Suppressor macrophage (primary cell): Measurements from ENCODE around the gene ADAMTS13.

Experiments used
- DNase-seq, 4 experiments: peaks; one replicate each; pipeline ENCODE4 v3.0.0-alpha.2; 2020 to 2022

ADAMTS13 gene

DNA sequence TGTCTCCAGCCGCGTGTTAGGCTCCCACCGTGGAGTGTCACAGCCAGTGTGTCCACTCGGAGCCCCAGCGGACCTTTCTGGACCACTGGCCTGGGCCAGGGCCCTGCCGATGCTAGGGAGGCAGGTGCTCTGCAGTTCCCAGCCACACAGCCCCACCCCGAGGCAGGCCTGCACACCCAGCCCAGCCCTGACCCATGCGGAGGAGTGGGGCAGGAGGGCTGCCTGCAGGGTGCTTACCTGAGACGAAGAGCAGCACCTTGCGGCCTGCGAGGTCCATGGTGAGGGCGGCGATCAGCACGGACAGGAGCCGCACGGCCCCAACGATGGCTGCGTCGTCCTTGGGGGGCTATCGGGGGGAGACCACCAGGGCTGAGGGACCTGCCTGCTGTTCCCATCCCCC, 51.6 kb downstream of the ADAMTS13 start:
- DNase-seq = no peak

GRCh38 chr9:133474215-133474614, 52.0 kb downstream of the ADAMTS13 start:
- DNase-seq = peak in 3 of 4 experiments; percentile 35 to 43 (median 41)

DNA sequence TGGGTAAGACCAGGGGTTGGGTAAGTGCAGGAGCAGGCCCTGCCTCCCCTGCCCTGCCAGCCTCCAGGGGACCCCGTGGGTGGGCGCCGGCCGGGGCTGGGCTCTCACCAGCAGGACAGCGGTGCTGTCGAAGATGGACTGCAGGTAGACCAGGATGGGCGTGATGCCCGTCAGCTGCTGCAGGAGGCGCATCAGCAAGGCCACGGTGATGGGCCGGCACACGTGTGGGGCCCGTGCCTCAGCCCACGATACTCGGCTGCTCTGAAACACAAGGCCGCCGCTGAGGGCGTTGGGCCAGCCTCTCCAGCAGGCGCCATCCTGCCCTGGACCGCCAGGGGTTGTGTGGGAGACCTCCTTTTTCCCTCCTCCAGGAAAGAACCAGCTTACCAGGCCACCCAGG, 52.7 kb downstream of the ADAMTS13 start:
- no peak for DNase-seq

GRCh38 chr9:133475292-133476012, 53.3 kb downstream of the ADAMTS13 start:
- DNase-seq = peak in 2 of 4 experiments; percentile 36 to 41

GRCh38 chr9:133476036-133476931, 54.1 kb downstream of the ADAMTS13 start:
- DNase-seq = peak; percentile 58 to 84 (median 80)

DNA sequence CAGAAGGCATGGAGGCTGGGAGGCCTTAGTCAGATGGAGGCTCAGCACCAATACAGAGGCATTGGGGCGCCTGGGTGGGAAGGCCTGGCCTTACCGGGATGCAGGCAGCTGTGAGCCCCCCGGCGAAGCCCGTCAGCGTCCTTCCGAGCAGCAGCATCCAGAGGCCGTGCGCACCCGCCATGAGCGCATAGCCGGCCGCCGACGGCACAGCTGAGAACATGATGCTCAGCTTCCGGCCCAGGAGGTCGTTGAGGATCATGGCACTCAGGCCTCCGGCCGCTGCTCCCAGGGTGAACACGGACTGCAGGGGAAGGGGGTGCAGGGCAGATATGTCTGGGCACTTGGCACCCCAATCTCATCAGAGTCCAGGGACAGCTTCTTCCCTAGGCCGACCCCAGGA, 54.8 kb downstream of the ADAMTS13 start:
- no peak for DNase-seq

DNA sequence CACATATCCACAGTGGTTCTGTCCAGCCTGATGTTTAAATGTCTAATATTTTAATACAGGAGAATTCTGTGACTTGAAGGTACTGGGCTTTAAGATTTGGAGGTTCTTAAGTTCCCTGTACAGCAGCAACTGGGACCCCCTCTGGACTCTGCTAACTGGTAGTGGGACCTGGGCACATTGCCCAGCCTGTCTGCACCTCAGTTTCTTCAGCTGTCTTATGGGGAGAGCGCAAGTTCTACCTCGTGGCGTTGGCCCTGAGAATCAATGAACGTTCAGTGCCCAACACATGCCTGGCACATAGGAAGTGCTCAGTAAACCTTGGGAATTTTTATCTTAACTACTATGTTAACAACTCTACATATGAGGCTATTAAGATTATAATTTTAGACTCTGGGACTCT, 55.3 kb downstream of the ADAMTS13 start:
- DNase-seq = no peak

DNA sequence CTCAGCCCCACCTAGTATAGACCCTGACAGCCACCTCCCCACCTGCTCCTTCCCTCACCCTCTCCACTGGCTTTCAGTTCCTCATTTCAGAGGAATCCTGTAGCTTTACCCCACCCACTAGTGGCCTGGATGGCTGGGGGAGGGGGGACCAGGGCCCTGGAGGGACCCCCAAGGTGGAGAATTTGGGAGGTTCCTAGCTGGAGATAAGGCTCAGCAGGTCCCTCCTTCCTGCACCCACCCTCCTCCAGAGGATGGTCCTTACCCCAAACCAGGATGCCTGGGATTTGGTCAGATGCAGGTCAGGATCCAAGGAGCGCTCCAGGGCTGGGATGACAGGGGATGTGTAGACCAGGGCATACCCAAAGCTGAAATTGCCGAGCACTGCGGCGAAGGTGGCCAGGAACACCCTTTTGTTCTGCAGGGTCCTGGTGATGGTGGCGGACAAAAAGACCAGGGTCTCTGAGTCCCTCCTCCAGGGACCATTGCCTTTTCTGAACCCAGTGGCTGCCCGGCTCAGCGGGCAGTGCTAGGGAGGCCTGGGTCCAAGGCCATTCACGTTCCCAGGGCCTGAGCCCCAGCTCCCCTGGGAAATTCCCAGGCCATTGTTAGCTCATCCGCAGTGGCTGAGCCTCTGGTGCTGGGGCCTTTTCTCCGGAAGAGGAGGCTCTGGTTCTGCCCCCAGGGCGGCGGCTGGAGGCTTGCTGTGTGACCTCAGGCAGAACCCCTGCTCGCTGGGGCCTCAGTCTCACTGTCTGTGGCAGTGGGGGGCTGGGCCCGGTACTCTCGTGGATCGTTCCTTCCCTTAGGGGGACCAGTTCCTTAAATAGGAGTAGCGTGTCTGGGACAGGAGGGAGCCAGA, 56.1 kb downstream of the ADAMTS13 start:
- DNase-seq = peak; percentile 13 to 57 (median 39)

- peak; percentile 81 to 93 (median 88) for DNase-seq
Observed at GRCh38 chr9:133478851-133479711, 56.9 kb downstream of the ADAMTS13 start, which contains the start of gene SLC2A6. Gene SLC2A6 (minus strand): TSS chr9:133479099. CDS start chr9:133479059, 40 bp downstream.

DNA sequence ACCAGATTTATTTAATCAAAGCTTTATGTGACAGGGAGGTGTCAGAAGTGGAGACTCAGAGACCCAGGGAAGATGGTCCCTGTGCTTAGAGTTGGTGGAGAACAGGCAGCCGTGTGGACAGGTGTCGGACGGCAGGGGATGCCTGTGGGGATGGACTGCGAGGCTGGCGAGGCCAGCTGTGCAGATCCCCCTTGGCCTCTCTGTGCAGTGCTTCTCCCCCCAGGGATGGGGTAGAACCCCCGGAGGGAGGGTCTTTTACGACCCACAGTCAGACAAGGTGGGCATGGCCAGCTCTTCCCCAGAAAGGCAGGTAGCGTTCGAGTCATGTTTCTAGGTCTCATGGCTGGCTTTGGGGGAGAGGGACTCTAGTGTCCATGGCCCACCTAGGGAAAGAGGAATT, 61.4 kb downstream of the ADAMTS13 start:
- no peak for DNase-seq

DNA sequence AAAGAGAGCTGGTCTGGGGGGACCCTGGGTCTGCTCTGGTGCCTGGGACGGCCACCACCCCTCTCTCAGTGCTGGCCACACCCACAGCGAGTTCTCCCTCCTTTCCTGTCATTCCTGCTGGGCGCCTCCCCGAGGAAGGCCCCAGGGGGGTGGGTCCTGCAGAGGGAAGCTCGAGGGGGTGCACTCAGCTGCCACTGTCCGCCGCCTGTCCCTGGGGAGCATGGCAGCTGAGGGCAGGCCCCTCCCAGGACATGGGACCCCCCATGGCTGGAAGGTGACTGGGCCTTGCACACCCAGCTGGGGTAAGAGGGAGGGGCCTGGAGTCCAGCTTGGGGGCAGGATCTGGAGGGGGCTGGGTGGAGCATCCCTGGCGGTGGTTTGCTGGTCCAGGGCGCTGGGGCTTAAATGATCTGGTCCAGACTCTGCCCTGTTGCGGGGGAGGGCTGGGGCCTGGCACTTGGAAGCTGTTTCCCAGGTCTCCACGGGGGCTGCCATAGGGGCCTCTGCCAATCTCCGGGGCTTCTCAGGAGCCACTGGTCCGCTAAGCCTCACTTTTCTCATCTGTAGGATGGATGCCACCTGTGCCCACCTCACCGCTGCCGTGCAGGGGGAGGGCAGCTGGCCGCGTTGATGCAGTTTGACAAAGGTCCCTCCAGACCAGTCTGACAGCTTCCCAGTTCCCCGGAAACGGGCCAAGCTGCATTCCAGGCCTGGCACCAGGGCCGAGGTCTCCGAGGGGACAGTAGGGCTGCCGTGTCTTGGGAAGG, 62.7 kb downstream of the ADAMTS13 start:
- DNase-seq = no peak

- peak; percentile 24 to 54 (median 40) for DNase-seq
Observed at GRCh38 chr9:133485531-133486260, 63.5 kb downstream of the ADAMTS13 start.

GRCh38 chr9:133487331-133487725, 65.2 kb downstream of the ADAMTS13 start:
- DNase-seq = no peak

DNA sequence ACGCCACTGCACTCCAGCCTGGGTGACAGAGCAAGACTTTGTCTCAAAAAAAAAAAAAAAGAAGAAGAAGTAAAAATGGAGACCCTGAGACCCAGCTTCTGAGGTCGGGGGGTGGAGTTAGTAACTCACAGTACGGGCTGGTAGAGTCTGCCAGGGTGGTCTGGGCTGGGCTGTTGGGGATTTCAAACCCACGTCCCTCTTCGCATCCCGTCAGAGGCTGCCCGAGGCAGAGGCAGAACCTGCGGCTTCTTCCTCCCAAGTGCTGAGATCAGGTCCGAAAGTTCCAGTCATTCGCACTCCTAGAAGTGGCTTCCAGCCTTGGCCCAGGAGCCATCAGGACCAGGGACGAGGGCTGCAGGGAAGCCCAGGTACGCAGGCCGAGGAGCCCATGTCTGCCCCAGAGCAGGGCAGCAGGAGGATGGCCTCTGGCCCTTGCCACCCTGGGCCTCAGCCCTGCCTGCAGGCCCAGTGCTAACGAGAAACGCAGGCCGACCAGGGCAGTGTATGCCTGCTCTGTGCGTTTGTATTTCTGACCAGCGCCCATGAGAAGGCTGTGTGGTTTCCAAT, 66.6 kb downstream of the ADAMTS13 start:
- DNase-seq = no peak

- no peak for DNase-seq
Observed at GRCh38 chr9:133489253-133490190, 67.4 kb downstream of the ADAMTS13 start.

DNA sequence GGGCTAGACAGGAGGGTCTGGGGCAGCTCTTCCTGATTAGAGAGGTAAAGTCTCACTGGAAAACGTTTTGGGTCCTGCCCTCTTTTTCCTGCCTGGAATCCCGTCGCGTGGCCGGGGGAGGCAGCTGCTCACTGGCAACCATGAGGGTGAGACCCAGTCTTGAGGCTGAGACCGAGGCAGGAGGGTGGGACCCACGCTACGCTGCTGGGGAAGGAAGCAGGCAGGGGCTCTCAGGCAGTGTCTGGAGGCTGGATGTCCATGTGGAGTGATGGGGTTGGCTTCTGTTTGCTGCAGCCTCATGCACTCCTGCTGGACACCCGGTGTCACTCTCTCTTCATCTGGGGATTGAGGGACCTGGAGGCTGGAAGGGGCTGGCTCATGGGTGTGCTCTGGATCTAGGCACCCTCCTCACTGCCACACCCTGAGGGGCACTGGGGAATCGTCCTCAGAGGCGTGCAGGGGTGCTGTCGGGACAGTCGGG, 68.1 kb downstream of the ADAMTS13 start:
- no peak for DNase-seq

GRCh38 chr9:133490865-133491655, 68.9 kb downstream of the ADAMTS13 start:
- DNase-seq = no peak

DNA sequence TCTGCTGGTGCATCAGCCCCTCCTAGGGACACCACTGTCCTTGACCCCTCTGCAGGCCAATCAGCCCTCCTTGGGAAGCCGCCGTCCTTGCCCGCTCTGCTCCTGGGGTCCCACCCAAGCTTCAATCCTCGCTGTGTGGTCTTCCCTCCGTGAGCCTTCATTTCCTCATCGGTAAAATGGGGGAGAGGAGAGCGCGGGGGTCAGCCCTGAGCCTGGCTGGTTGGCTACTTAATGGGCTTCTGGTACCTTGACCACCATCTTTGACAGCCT, 69.4 kb downstream of the ADAMTS13 start:
- DNase-seq = no peak
